ENCODE measurements around the gene RSPH1.

The RSPH1 gene

DNA sequence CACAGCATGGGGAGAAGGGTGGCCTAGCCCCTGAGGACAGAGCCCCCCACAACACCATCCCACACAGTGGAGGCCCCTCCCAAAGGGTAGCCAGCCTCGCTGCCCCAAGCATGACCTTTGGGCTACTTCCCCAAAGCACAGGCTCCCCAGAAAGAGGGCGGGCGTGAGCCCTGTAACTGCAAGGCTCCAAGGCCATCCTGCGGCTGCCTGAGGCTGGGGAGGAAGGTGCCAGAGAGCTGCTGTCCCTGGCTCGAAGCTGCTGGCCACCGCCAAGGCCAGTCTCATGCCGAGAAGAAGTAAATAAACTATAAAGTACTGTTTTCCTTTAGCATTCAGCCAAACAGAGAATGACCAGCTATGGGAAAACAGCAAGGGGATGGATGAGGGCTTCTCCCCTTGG is 64.8 kb downstream of the RSPH1 start:
- no peak overlapping the region for H3K27ac ChIP-seq
- no peak for TF ChIP-seq ZFX (IDR thresholded peaks at IDR 0.05)
- TF ChIP-seq, protein P1, sequence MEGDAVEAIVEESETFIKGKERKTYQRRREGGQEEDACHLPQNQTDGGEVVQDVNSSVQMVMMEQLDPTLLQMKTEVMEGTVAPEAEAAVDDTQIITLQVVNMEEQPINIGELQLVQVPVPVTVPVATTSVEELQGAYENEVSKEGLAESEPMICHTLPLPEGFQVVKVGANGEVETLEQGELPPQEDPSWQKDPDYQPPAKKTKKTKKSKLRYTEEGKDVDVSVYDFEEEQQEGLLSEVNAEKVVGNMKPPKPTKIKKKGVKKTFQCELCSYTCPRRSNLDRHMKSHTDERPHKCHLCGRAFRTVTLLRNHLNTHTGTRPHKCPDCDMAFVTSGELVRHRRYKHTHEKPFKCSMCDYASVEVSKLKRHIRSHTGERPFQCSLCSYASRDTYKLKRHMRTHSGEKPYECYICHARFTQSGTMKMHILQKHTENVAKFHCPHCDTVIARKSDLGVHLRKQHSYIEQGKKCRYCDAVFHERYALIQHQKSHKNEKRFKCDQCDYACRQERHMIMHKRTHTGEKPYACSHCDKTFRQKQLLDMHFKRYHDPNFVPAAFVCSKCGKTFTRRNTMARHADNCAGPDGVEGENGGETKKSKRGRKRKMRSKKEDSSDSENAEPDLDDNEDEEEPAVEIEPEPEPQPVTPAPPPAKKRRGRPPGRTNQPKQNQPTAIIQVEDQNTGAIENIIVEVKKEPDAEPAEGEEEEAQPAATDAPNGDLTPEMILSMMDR (conservative IDR thresholded peaks at IDR 0.05), result no peak

DNA sequence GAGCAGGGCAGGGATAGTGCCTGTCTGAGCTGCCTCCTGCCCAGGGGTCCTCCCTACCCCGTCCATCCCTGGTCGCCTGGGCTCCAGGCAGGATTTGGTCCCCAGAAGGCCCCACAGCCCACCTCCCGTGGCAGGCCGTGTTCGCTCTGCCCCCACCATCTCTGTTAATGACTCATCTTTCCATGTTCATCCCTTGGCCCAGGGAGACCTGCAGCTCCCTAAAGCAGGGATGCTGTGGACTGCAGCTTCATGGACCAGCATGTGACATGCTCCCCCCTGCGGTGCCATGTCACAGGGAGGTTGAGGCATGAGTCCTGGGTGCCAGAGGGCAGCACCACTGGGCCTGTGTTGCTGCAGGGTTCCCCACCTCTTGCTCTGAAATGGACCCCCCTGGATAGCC is 65.5 kb downstream of the RSPH1 start:
- no peak for TF ChIP-seq ZFX (IDR thresholded peaks at IDR 0.05)
- TF ChIP-seq, protein P1 (conservative IDR thresholded peaks at IDR 0.05), result no peak
- H3K27ac ChIP-seq, result no peak overlapping the region

DNA sequence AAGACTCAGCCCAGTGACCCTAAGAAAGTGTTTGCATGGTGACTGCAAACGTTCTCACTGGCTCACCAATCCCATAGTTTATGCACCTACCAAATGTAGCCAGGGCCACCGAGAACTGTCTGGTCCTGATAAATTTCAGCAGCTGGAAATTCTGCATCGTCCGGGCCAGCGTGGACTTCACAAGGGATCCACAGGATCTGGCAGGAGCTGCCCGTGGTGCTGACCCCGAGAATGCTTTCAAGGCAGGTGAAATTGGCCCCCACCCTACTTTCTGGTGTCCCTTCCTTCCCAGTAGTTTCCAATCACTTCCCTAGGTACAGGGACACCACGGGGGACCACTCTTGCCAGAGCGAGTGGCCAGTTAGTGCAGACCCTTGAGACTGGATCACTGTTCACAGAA is 66.2 kb downstream of the RSPH1 start:
- TF ChIP-seq ZFX (IDR thresholded peaks at IDR 0.05), result no peak
- TF ChIP-seq, protein P1 (conservative IDR thresholded peaks at IDR 0.05), result no peak
- H3K27ac ChIP-seq, result no peak overlapping the region

DNA sequence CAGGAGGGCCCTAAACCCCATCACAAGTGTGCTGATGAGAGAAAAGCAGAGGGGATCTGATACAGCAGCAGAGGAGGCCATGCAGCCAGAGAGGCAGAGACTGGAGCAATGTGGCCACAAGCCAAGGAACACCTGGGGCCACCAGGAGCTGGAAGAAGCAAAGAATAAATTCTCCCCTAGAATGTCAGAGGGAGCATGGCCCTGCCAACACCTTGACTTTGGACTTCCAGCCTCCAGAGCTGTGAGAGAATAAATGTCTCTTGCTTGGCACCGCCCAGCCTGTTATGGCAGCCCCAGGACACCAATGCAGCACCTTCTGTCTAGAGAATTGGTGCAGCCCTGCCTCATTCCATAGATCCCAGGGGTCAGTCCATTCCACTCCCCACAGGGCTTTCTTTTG is 67.0 kb downstream of the RSPH1 start:
- H3K27ac ChIP-seq, result no peak overlapping the region
- TF ChIP-seq, protein P1 (conservative IDR thresholded peaks at IDR 0.05), result no peak
- TF ChIP-seq ZFX (IDR thresholded peaks at IDR 0.05), result no peak

DNA sequence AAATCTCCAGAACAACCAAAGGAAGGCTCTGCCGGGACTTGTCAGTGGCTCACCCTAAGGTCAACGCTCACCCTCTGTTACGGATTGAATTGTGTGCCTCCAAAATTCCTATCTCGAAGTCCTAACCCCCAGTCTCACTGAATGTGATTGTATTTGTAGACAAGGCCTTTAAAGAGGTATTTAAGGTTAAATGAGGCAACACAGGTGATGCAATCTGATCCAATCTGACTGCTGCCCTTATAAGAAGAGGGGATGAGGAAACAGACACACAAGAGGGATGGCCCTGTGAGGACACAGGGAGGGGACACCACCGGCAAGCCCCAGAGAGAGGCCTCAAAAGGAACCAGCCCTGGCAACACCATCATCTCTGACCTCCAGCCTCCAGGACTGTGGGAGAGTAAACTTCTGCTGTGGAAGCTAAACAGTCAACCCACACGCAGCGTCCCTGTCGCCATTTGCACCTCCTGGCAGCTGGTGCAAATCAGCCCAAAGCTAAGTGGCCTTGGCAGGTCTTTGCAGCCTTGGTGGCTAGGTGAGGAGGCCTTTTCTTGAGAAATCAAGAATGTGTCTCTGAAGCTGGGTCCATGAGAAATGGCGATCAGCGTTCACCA is 68.1 kb downstream of the RSPH1 start:
- H3K27ac ChIP-seq, result no peak overlapping the region
- no peak for TF ChIP-seq ZFX (IDR thresholded peaks at IDR 0.05)
- TF ChIP-seq, protein P1 (conservative IDR thresholded peaks at IDR 0.05), result no peak

DNA sequence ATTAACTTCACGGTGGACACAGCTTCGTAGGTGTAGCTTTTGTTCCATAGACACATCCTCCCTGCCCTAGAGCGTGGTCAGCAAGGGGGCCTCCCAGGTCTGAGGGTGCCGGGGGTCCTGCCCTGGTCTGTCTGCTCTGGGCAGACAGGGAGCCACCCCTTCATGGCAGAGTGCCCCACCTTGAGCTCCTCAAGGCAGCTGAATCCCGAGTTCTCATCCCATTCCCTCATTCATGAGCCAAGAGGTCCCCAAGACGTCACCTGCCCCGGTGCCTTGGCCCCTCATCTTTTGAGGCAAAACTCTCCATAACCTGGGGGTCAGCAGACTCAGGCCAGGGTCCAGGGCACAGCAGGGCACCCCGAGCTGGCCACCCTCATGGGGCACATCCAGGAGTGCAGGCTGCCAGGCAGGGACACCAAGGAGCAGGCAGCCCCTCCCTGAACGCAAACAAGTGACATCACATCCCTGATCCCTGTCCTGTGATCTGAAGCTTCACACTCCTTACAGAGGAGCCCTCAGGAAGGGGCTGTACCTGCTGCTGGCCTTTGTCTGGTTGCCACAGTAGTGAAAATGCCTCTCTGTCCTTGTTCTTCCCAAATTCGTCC is 69.0 kb downstream of the RSPH1 start:
- H3K27ac ChIP-seq, result no peak overlapping the region; the same call in 1 of the 2 replicates
- no peak for TF ChIP-seq ZFX (IDR thresholded peaks at IDR 0.05)
- TF ChIP-seq, protein P1 (conservative IDR thresholded peaks at IDR 0.05), result no peak

DNA sequence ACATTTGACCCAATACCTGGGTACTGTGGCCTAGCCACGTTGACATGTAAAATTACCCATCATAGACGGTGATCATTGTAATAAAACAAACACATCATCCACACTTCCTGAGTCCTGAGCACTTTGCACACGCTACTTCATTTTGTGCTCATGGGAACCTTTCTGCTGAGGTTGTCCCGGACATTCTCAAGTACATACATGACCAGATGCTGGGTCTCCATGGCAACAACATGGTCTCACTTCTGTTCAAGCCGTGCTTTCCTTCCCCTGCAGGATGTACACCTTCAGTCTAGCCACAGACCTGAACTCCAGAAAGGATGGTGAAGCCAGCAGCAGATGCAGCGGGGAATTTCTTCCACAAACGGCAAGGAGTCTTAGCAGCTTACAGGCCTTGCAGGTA is 69.6 kb downstream of the RSPH1 start:
- H3K27ac ChIP-seq, result no peak overlapping the region
- TF ChIP-seq, protein P1 (conservative IDR thresholded peaks at IDR 0.05), result no peak
- no peak for TF ChIP-seq ZFX (IDR thresholded peaks at IDR 0.05)

Data from C4-2B (cell line).